ENCODE measurements around the gene UBE2N. TPM values are rescaled to one million over a fixed set of nuclear protein-coding genes. Genes with fewer than 3 reads are reported as not detected.

The UBE2N gene
- total and polyA plus RNA-seq, 2 experiments from 2014 or later: 154 to 385 TPM

DNA sequence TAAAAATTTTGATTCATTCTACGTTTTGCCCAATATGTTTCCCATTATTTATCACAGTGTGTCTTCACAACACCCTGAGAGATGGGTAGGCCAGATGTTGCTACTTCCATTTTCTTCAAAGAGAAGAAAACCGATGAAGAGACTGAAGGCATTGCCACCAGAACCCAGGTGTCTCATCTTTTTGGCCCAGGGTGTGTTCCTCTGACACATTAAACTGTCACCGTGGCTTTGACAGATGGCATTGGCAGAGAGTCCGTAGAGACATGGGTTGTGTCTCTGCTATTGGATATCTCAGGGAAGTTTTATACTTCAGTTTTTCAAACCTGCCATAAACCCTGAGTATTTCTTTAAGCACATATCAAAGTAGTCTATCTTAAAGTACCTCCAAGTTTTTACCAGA is 75.3 kb downstream of the UBE2N start:
- ATAC-seq (no peak), DNase-seq (ENCODE audit: low spot score) (no peak)
- no peak overlapping the region for H3K4me2 ChIP-seq
- no peaks in the 10 kb centered on the region for H3K79me2 ChIP-seq (replicated peaks; ENCODE audit: insufficient read depth)
- H3K4me1 Mint-ChIP-seq: peaks cover 21% of the 10 kb centered on the region
- H3K27me3 Mint-ChIP-seq (ENCODE audit: insufficient read depth, low read depth, poor library complexity): peaks cover 5% of the 10 kb centered on the region
- no peak overlapping the region for H3K4me3 ChIP-seq
- peaks cover 24% of the 10 kb centered on the region for H3K4me1 ChIP-seq (ENCODE audit: insufficient read depth)
- no peak overlapping the region for H2AFZ ChIP-seq
- H3K27ac ChIP-seq (ENCODE audit: low read depth): no peak overlapping the region
- no peaks in the 10 kb centered on the region for H3K9me2 ChIP-seq (ENCODE audit: insufficient read depth)
- TF ChIP-seq, protein P1, sequence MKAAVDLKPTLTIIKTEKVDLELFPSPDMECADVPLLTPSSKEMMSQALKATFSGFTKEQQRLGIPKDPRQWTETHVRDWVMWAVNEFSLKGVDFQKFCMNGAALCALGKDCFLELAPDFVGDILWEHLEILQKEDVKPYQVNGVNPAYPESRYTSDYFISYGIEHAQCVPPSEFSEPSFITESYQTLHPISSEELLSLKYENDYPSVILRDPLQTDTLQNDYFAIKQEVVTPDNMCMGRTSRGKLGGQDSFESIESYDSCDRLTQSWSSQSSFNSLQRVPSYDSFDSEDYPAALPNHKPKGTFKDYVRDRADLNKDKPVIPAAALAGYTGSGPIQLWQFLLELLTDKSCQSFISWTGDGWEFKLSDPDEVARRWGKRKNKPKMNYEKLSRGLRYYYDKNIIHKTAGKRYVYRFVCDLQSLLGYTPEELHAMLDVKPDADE (IDR thresholded peaks at IDR 0.05): no peak
- TF ChIP-seq ZNF114 (CRISPR knock-in tag; IDR thresholded peaks at IDR 0.05): no peak
- no peak overlapping the region for H3K4me3 Mint-ChIP-seq
- H3K36me3 Mint-ChIP-seq (ENCODE audit: low read depth): peaks cover 8% of the 10 kb centered on the region; the same call in 1 of the 3 replicates
- no peaks in the 10 kb centered on the region for H4K20me1 ChIP-seq (replicated peaks; ENCODE audit: insufficient read depth)
- H3K27me3 ChIP-seq (ENCODE audit: insufficient read depth): no peaks in the 10 kb centered on the region
- no peak overlapping the region for H3K27ac Mint-ChIP-seq
- no peaks in the 10 kb centered on the region for H3F3A ChIP-seq (replicated peaks; ENCODE audit: low read depth)
- 0 out of 3 replicates have a peak, but pooled peaks cover 3% of the 10 kb centered on the region for H3K9me3 Mint-ChIP-seq
- H3K36me3 ChIP-seq (ENCODE audit: insufficient read depth): no peaks in the 10 kb centered on the region

DNA sequence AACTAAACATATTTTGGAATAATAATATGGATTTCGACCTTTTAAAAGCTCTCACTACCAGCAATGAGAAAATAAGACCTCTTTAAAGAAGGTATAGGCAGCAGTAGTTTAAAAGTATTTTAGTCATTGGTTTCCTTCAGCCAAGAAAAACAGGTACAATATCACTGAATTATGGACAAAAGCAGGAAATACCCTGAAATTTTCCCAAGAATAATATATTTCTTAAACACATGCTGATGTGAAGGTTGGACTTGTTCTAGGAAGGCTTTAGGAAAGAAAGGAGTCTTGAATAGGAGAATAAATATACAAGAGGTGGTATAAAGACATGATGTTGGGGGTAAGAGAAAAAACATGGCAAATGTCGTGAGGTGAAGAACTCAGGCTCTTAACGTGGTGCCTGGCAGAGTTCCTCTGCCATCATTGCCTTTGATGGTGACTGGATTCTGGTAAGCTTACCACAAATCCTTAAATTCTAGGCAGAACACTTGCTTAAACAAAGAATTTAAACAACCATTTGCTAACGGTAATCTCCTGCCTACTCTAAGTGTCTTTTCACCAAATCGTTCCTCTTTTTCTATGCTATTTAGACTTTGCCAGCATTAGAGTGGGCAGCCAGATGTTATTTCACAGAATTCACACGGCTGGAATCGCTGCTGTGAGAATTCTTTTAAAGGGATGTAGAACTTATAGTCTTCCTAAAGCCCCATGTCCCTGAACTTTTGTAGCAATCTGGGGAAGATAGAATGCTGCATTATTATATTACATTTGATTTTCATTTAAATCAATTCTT is 75.9 kb downstream of the UBE2N start:
- Histone ChIP-seq H3K9me2 (ENCODE audit: insufficient read depth) (no peaks in the 10 kb centered on the region), H3K79me2 (replicated peaks; ENCODE audit: insufficient read depth) (no peaks in the 10 kb centered on the region), H3K27me3 (ENCODE audit: insufficient read depth) (no peaks in the 10 kb centered on the region), H3K4me2 (no peak overlapping the region), H3K4me3 (no peak overlapping the region), H4K20me1 (replicated peaks; ENCODE audit: insufficient read depth) (no peaks in the 10 kb centered on the region), H3K27ac (ENCODE audit: low read depth) (no peak overlapping the region), H3F3A (replicated peaks; ENCODE audit: low read depth) (no peaks in the 10 kb centered on the region), H3K4me1 (ENCODE audit: insufficient read depth) (peaks cover 20% of the 10 kb centered on the region), H2AFZ (no peak overlapping the region), H3K36me3 (ENCODE audit: insufficient read depth) (no peaks in the 10 kb centered on the region)
- Mint-ChIP-seq H3K4me3 (no peak overlapping the region), H3K9me3 (0 out of 3 replicates have a peak, but pooled peaks cover under 1% of the 10 kb centered on the region), H3K4me1 (peaks cover 17% of the 10 kb centered on the region), H3K27ac (no peak overlapping the region), H3K36me3 (ENCODE audit: low read depth) (peaks cover 4% of the 10 kb centered on the region; the same call in 1 of the 3 replicates), H3K27me3 (ENCODE audit: insufficient read depth, low read depth, poor library complexity) (peaks cover 5% of the 10 kb centered on the region)
- ATAC-seq (no peak), DNase-seq (ENCODE audit: low spot score) (no peak)
- TF ChIP-seq ZNF114 (CRISPR knock-in tag; IDR thresholded peaks at IDR 0.05): no peak
- TF ChIP-seq POLR2AphosphoS5 (IDR thresholded peaks at IDR 0.05; ENCODE audit: low read depth): no peak

DNA sequence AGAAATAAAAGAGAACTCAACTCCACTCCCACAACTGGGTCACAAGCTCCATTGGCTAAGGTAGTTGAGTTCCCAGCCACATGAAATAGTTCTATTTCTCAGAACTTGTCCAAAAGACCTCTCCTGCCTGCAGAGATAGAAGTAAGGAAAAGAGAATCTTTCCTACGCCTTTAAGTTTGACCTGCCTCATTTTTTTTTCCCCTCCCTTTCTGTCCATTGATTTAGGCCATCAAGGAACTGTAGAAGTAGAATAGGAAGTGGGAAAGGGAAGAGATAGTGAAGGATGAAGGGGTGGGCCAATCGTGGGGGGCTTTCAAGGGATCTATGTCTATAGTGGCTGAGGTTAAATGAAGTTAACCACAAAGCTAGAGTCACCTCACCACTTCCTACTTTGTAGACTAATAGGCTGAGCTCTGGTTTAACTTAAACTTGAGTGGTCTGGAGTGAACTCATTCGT is 77.9 kb downstream of the UBE2N start:
- DNase-seq (ENCODE audit: low spot score): no peak
- no peak overlapping the region for H3K4me2 ChIP-seq
- no peak overlapping the region for H3K27ac ChIP-seq (ENCODE audit: low read depth)
- Mint-ChIP-seq H3K36me3 (ENCODE audit: low read depth) (no peaks in the 10 kb centered on the region), H3K27me3 (ENCODE audit: insufficient read depth, low read depth, poor library complexity) (peaks cover 5% of the 10 kb centered on the region), H3K4me3 (no peak overlapping the region), H3K27ac (no peak overlapping the region), H3K9me3 (no peaks in the 10 kb centered on the region), H3K4me1 (peaks cover 8% of the 10 kb centered on the region)
- H3K27me3 ChIP-seq (ENCODE audit: insufficient read depth): no peaks in the 10 kb centered on the region
- H4K20me1 ChIP-seq (replicated peaks; ENCODE audit: insufficient read depth): no peaks in the 10 kb centered on the region
- no peaks in the 10 kb centered on the region for H3K9me2 ChIP-seq (ENCODE audit: insufficient read depth)
- H3K36me3 ChIP-seq (ENCODE audit: insufficient read depth): no peaks in the 10 kb centered on the region
- peaks cover 7% of the 10 kb centered on the region; the same call in 1 of the 2 replicates for H3K4me1 ChIP-seq (ENCODE audit: insufficient read depth)
- H3K79me2 ChIP-seq (replicated peaks; ENCODE audit: insufficient read depth): no peaks in the 10 kb centered on the region
- no peaks in the 10 kb centered on the region for H3F3A ChIP-seq (replicated peaks; ENCODE audit: low read depth)
- no peak overlapping the region for H3K4me3 ChIP-seq
- H2AFZ ChIP-seq: no peak overlapping the region
- no peak for ATAC-seq
- no peak for TF ChIP-seq ZNF114 (CRISPR knock-in tag; IDR thresholded peaks at IDR 0.05)
- no peak for TF ChIP-seq CTCF (conservative IDR thresholded peaks at IDR 0.05; ENCODE audit: low read depth in 2 of 2)
- no peak for TF ChIP-seq EZH2phosphoT487 (IDR thresholded peaks at IDR 0.05; ENCODE audit: unreplicated experiment)
- TF ChIP-seq CREB1 (CRISPR knock-in tag; IDR thresholded peaks at IDR 0.05; ENCODE audit: low read depth): no peak
- TF ChIP-seq EZH2 (IDR thresholded peaks at IDR 0.05; ENCODE audit: low read depth, unreplicated experiment): no peak
- TF ChIP-seq REST (IDR thresholded peaks at IDR 0.05; ENCODE audit: unreplicated experiment): no peak
- no peak for TF ChIP-seq NANOG (IDR thresholded peaks at IDR 0.05; ENCODE audit: borderline replicate concordance)
- no peak for TF ChIP-seq ZNF331 (CRISPR knock-in tag; IDR thresholded peaks at IDR 0.05; ENCODE audit: low read depth)

All from GM23338 (cell line).